HEK293 (cell line): Measurements from ENCODE around the gene CAMK2N2.

Source experiments
- CTCF ChIA-PET: fragments of 350-600 bp; formaldehyde crosslinking; extraction: SDS; loops from one replicate; lab custom pipeline; 2021; ENCODE audit warnings: antibody characterized with exemption; lab: Yijun Ruan, JAX
- POLR2A ChIA-PET: fragments of 300-600 bp; formaldehyde crosslinking; extraction: SDS; loops from one replicate; lab custom pipeline; 2020; ENCODE audit warnings: antibody characterized with exemption, inconsistent platforms; lab: Yijun Ruan, JAX
- H3K27ac ChIP-seq: fragments of 200-500 bp; sonication (Bioruptor generic); 2 replicates; pipeline ENCODE4 v1.5.1; 2014; ENCODE audit warnings: low read depth, low read length, control low read depth, inconsistent platforms; ENCODE audit errors: extremely low read depth
- H3K36me3 ChIP-seq, 2 experiments: fragments of 200-500 bp in 1 of 2; sonication (Bioruptor generic) in 1 of 2; 1 replicate in 1 of 2; 2 replicates in 1 of 2; pipeline ENCODE4 v1.5.1; 2014 to 2017; ENCODE audit warnings: inconsistent platforms in 2 of 2, low read length in 2 of 2; ENCODE audit not compliant: control insufficient read depth in 2 of 2, insufficient read depth in 1 of 2
- H3K4me1 ChIP-seq: fragments of 200-500 bp; sonication (Bioruptor generic); 2 replicates; pipeline ENCODE4 v1.5.1; 2014; ENCODE audit warnings: mild to moderate bottlenecking, low read length, inconsistent platforms; ENCODE audit not compliant: control insufficient read depth, insufficient read depth
- H3K4me3 ChIP-seq: 2 replicates; pipeline ENCODE4 v1.5.1; 2011; ENCODE audit warnings: low read depth, mild to moderate bottlenecking, control low read depth, low read length, moderate library complexity
- H3K9me3 ChIP-seq: fragments of 200-500 bp; sonication (Bioruptor generic); 2 replicates; pipeline ENCODE4 v1.5.1; 2014; ENCODE audit warnings: low read depth, low read length, inconsistent platforms; ENCODE audit not compliant: control insufficient read depth, insufficient read depth
- EGR2 ChIP-seq: fragments of 450-650 bp; formaldehyde crosslinking; IDR thresholded peaks from 2 replicates; pipeline ENCODE4 v1.5.1; 2016; ENCODE audit warnings: low read depth, missing biosample characterization, missing genetic modification characterization
- HOXA7 ChIP-seq: sonication (generic); formaldehyde crosslinking; IDR thresholded peaks from 2 replicates; pipeline ENCODE4 v1.8.1; 2022; ENCODE audit warnings: missing genetic modification reagents, borderline replicate concordance
- KLF7 ChIP-seq: fragments of 450-650 bp; formaldehyde crosslinking; IDR thresholded peaks from 2 replicates; pipeline ENCODE4 v1.5.1; 2016; ENCODE audit warnings: missing biosample characterization, missing genetic modification characterization, borderline replicate concordance
- MEIS1 ChIP-seq: sonication (generic); formaldehyde crosslinking; IDR thresholded peaks from 2 replicates; pipeline ENCODE4 v1.8.1; 2022; ENCODE audit warnings: missing genetic modification reagents, mild to moderate bottlenecking, borderline replicate concordance
- MZF1 ChIP-seq: fragments of 450-650 bp; formaldehyde crosslinking; IDR thresholded peaks from 2 replicates; pipeline ENCODE4 v1.5.1; 2017; ENCODE audit warnings: missing biosample characterization, missing genetic modification characterization, borderline replicate concordance
- SCRT2 ChIP-seq: fragments of 450-650 bp; formaldehyde crosslinking; IDR thresholded peaks from 2 replicates; pipeline ENCODE4 v1.5.1; 2016; ENCODE audit warnings: missing biosample characterization, missing genetic modification characterization
- TRIM28 ChIP-seq: IDR thresholded peaks from 2 replicates; pipeline ENCODE4 v1.6.1; 2011; ENCODE audit warnings: low read length, control low read depth, borderline replicate concordance
- TSHZ1 ChIP-seq: fragments of 450-650 bp; formaldehyde crosslinking; IDR thresholded peaks from 2 replicates; pipeline ENCODE4 v1.5.1; 2016; ENCODE audit warnings: missing biosample characterization, missing genetic modification characterization, borderline replicate concordance
- YY1 ChIP-seq: fragments of 450-650 bp; formaldehyde crosslinking; IDR thresholded peaks from 2 replicates; pipeline ENCODE4 v1.5.1; 2018; ENCODE audit warnings: missing biosample characterization, missing genetic modification characterization
- YY2 ChIP-seq: fragments of 450-650 bp; formaldehyde crosslinking; IDR thresholded peaks from 2 replicates; pipeline ENCODE4 v1.5.1; 2016; ENCODE audit warnings: missing biosample characterization, missing genetic modification characterization
- ZBTB21 ChIP-seq: fragments of 450-650 bp; formaldehyde crosslinking; IDR thresholded peaks from 2 replicates; pipeline ENCODE4 v1.5.1; 2017; ENCODE audit warnings: missing biosample characterization, missing genetic modification characterization
- ZNF10 ChIP-seq: fragments of 450-650 bp; formaldehyde crosslinking; IDR thresholded peaks from 2 replicates; pipeline ENCODE4 v1.5.1; 2017; ENCODE audit warnings: missing biosample characterization, missing genetic modification characterization
- ZNF302 ChIP-seq: fragments of 450-650 bp; formaldehyde crosslinking; IDR thresholded peaks from 2 replicates; pipeline ENCODE4 v1.5.1; 2016; ENCODE audit warnings: missing biosample characterization, missing genetic modification characterization, low read depth
- ZNF571 ChIP-seq: fragments of 450-650 bp; formaldehyde crosslinking; IDR thresholded peaks from 2 replicates; pipeline ENCODE4 v1.5.0; 2017; ENCODE audit warnings: missing biosample characterization, missing genetic modification characterization
- ZNF670 ChIP-seq: fragments of 450-650 bp; formaldehyde crosslinking; IDR thresholded peaks from 2 replicates; pipeline ENCODE4 v1.5.1; 2016; ENCODE audit warnings: missing biosample characterization, missing genetic modification characterization, low read depth
- ZNF701 ChIP-seq: fragments of 450-650 bp; formaldehyde crosslinking; IDR thresholded peaks from 2 replicates; pipeline ENCODE4 v1.5.1; 2016; ENCODE audit warnings: missing biosample characterization, missing genetic modification characterization
- ZNF768 ChIP-seq: fragments of 450-650 bp; formaldehyde crosslinking; IDR thresholded peaks from 2 replicates; pipeline ENCODE4 v1.5.1; 2018; ENCODE audit warnings: missing biosample characterization, mild to moderate bottlenecking, missing genetic modification characterization
- ZNF792 ChIP-seq: fragments of 450-650 bp; formaldehyde crosslinking; IDR thresholded peaks from 2 replicates; pipeline ENCODE4 v1.5.1; 2016; ENCODE audit warnings: missing biosample characterization, missing genetic modification characterization
- ZSCAN16 ChIP-seq: fragments of 450-650 bp; formaldehyde crosslinking; IDR thresholded peaks from 2 replicates; pipeline ENCODE4 v1.5.1; 2016; ENCODE audit warnings: missing biosample characterization, missing genetic modification characterization
- TF ChIP-seq, protein P1 (sequence below): fragments of 450-650 bp; formaldehyde crosslinking; IDR thresholded peaks from 2 replicates; pipeline ENCODE4 v1.5.1; 2016; ENCODE audit warnings: missing biosample characterization, missing genetic modification characterization, low read depth
- TF ChIP-seq, protein P2 (sequence below): fragments of 450-650 bp; formaldehyde crosslinking; conservative IDR thresholded peaks from 2 replicates; pipeline ENCODE4 v1.5.1; 2016; ENCODE audit warnings: low read depth, missing biosample characterization, missing genetic modification characterization

CAMK2N2 gene

GRCh38 chr3:184296616-184297015 lies 35.3 kb upstream of the CAMK2N2 start (continued):
- TF ChIP-seq, protein P1, sequence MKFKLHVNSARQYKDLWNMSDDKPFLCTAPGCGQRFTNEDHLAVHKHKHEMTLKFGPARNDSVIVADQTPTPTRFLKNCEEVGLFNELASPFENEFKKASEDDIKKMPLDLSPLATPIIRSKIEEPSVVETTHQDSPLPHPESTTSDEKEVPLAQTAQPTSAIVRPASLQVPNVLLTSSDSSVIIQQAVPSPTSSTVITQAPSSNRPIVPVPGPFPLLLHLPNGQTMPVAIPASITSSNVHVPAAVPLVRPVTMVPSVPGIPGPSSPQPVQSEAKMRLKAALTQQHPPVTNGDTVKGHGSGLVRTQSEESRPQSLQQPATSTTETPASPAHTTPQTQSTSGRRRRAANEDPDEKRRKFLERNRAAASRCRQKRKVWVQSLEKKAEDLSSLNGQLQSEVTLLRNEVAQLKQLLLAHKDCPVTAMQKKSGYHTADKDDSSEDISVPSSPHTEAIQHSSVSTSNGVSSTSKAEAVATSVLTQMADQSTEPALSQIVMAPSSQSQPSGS (tag by site-specific recombination): no peak
- TF ChIP-seq ZSCAN16 (tag by site-specific recombination): no peak
- TF ChIP-seq SCRT2: no peak
- no peak for TF ChIP-seq ZNF701 (tag by site-specific recombination)
- TF ChIP-seq, protein P2, sequence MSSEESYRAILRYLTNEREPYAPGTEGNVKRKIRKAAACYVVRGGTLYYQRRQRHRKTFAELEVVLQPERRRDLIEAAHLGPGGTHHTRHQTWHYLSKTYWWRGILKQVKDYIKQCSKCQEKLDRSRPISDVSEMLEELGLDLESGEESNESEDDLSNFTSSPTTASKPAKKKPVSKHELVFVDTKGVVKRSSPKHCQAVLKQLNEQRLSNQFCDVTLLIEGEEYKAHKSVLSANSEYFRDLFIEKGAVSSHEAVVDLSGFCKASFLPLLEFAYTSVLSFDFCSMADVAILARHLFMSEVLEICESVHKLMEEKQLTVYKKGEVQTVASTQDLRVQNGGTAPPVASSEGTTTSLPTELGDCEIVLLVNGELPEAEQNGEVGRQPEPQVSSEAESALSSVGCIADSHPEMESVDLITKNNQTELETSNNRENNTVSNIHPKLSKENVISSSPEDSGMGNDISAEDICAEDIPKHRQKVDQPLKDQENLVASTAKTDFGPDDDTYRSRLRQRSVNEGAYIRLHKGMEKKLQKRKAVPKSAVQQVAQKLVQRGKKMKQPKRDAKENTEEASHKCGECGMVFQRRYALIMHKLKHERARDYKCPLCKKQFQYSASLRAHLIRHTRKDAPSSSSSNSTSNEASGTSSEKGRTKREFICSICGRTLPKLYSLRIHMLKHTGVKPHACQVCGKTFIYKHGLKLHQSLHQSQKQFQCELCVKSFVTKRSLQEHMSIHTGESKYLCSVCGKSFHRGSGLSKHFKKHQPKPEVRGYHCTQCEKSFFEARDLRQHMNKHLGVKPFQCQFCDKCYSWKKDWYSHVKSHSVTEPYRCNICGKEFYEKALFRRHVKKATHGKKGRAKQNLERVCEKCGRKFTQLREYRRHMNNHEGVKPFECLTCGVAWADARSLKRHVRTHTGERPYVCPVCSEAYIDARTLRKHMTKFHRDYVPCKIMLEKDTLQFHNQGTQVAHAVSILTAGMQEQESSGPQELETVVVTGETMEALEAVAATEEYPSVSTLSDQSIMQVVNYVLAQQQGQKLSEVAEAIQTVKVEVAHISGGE (tag by site-specific recombination): no peak

DNA sequence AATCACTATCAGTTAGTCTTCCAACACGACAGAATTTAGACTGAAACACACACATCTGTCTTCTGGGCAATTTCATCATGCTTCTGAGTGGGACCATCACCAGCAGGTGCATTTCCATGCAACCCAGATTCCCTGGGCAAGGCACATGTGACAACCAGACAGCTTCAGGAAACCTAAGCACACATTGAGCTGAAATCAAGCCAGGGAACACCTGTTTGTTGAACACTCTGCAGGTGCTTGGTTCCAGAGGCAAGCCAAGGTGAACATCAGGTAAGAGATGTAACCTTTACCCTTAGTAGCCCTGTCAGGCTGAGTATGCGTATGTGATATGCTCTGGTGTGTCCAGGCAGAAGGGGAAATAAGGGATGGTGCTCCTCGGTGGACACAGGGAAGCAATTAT lies 34.4 kb upstream of the CAMK2N2 start:
- no peaks in the 10 kb centered on the region for H3K4me1 ChIP-seq
- POLR2A ChIA-PET: interaction anchor here (1.4 kb wide), 1 partner anchor 35 kb away, joined by 3 read pairs; the partner anchor contains the start of gene CAMK2N2
- CTCF ChIA-PET: interaction anchor here (0.7 kb wide), 1 partner anchor 836 kb away, joined by 3 read pairs; no protein-coding TSS in a partner anchor

More for the DNA sequence above, 34.4 kb upstream of the CAMK2N2 start:
- no peak overlapping the region for H3K27ac ChIP-seq
- TF ChIP-seq ZNF670 (tag by site-specific recombination): no peak
- TF ChIP-seq MZF1: no peak
- no peak for TF ChIP-seq KLF7 (tag by site-specific recombination)
- TF ChIP-seq ZNF10 (tag by site-specific recombination): no peak
- no peak for TF ChIP-seq ZNF768
- no peak for TF ChIP-seq ZNF792 (tag by site-specific recombination)
- no peak for TF ChIP-seq ZNF302 (tag by site-specific recombination)
- TF ChIP-seq YY1 (tag by site-specific recombination): no peak
- TF ChIP-seq ZNF571 (tag by site-specific recombination): no peak
- no peak for TF ChIP-seq TSHZ1 (tag by site-specific recombination)
- no peak for TF ChIP-seq EGR2 (tag by site-specific recombination)
- TF ChIP-seq MEIS1 (CRISPR knock-in tag): no peak
- TF ChIP-seq TRIM28: no peak
- no peak for TF ChIP-seq ZBTB21
- TF ChIP-seq HOXA7 (CRISPR knock-in tag): no peak
- TF ChIP-seq YY2: no peak
- TF ChIP-seq, all 188 proteins: peak for 0
- no peaks in the 10 kb centered on the region for H3K9me3 ChIP-seq
- H3K4me3 ChIP-seq: no peak overlapping the region
- H3K36me3 ChIP-seq: peaks cover 3 to 12% of the 10 kb centered on the region in 2 experiments; a peak in 2 of 3 replicates
